Measurements from ENCODE around the gene LEKR1.

- TF ChIP-seq, protein P1, sequence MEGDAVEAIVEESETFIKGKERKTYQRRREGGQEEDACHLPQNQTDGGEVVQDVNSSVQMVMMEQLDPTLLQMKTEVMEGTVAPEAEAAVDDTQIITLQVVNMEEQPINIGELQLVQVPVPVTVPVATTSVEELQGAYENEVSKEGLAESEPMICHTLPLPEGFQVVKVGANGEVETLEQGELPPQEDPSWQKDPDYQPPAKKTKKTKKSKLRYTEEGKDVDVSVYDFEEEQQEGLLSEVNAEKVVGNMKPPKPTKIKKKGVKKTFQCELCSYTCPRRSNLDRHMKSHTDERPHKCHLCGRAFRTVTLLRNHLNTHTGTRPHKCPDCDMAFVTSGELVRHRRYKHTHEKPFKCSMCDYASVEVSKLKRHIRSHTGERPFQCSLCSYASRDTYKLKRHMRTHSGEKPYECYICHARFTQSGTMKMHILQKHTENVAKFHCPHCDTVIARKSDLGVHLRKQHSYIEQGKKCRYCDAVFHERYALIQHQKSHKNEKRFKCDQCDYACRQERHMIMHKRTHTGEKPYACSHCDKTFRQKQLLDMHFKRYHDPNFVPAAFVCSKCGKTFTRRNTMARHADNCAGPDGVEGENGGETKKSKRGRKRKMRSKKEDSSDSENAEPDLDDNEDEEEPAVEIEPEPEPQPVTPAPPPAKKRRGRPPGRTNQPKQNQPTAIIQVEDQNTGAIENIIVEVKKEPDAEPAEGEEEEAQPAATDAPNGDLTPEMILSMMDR (conservative IDR thresholded peaks at IDR 0.05; ENCODE audit: low read depth, low read length) = no peak
- no peak for TF ChIP-seq EZH2 (IDR thresholded peaks at IDR 0.05; ENCODE audit: borderline replicate concordance, low read depth, low read length, poor library complexity, severe bottlenecking)
These were observed 36.2 kb downstream of the LEKR1 start for GRCh38 chr3:156862338-156862737.

All from A673 (cell line).